A549 (cell line): Measurements from ENCODE around the gene SETD3. TPM values are rescaled to one million over a fixed set of nuclear protein-coding genes. Genes with fewer than 3 reads are reported as not detected.

Experiments
- ATAC-seq, 2 experiments: fragments of 200-7000 bp in 1 of 2; fragments of >200 bp in 1 of 2; cut with Nextera tagmentation in 1 of 2; cut with Tn5 transposase in 1 of 2; 3 replicates each; pipeline versions ENCODE4 v1.8.0 to v1.9.1; 2018 to 2020; ENCODE audit warnings: mild to moderate bottlenecking in 1 of 2, moderate library complexity in 1 of 2
- CTCF ChIA-PET: fragments of 300-600 bp; sonication (Branson Sonifier 250); formaldehyde crosslinking; extraction: SDS; loops from one replicate; lab custom pipeline; 2021; ENCODE audit warnings: antibody characterized with exemption, inconsistent platforms; lab: Yijun Ruan, JAX
- POLR2A ChIA-PET: fragments of 350-600 bp; formaldehyde crosslinking; extraction: SDS; loops from one replicate; lab custom pipeline; 2021; ENCODE audit warnings: antibody characterized with exemption, inconsistent platforms; lab: Yijun Ruan, JAX
- DNase-seq, 2 experiments: peaks; one replicate each; pipeline versions ENCODE4 v3.0.0 to v3.0.0-alpha.2; 2011 to 2016; ENCODE audit warnings: low read depth in 1 of 2, low spot score in 1 of 2
- FAIRE-seq: peaks from 2 replicates; lab custom pipeline; 2011; peaks lifted over from hg19 to GRCh38; lab: Jason Lieb, UNC
- H3K27ac ChIP-seq, 2 experiments: fragments of >200 bp; sonication (Bioruptor Twin); formaldehyde crosslinking; 3 replicates each; pipeline ENCODE4 v1.5.1; 2016 to 2017
- H3K4me1 ChIP-seq: fragments of >200 bp; sonication (Bioruptor Twin); formaldehyde crosslinking; 3 replicates; pipeline ENCODE4 v1.6.1; 2016
- H3K4me2 ChIP-seq: fragments of >200 bp; sonication (Bioruptor Twin); formaldehyde crosslinking; 3 replicates; pipeline ENCODE4 v1.6.1; 2016
- H3K4me3 ChIP-seq: fragments of >200 bp; sonication (Bioruptor Twin); formaldehyde crosslinking; 3 replicates; pipeline ENCODE4 v1.5.1; 2016
- H3K9me3 ChIP-seq: fragments of >200 bp; sonication (Bioruptor Twin); formaldehyde crosslinking; 3 replicates; pipeline ENCODE4 v1.6.1; 2016
- CHD2 ChIP-seq: fragments of 150-350 bp; IDR thresholded peaks from 2 replicates; pipeline ENCODE4 v1.6.1; 2014; ENCODE audit warnings: low read length; ENCODE audit not compliant: partially characterized antibody
- CTCF ChIP-seq: fragments of >200 bp; sonication (Bioruptor Twin); formaldehyde crosslinking; IDR thresholded peaks from 3 replicates; pipeline ENCODE4 v1.5.1; 2016
- EP300 ChIP-seq, 2 experiments: fragments of >200 bp; sonication (Bioruptor Twin); formaldehyde crosslinking; IDR thresholded peaks; 2 replicates in 1 of 2; 3 replicates in 1 of 2; pipeline ENCODE4 v1.6.1; 2016 to 2017
- FOSB ChIP-seq: fragments of 250-450 bp; sonication (Bioruptor Pico); IDR thresholded peaks from 2 replicates; pipeline ENCODE4 v1.5.0; 2020; ENCODE audit warnings: mild to moderate bottlenecking, moderate library complexity
- FOSL2 ChIP-seq, 2 experiments: fragments of 450-650 bp in 1 of 2; fragments of >200 bp in 1 of 2; sonication (Bioruptor Twin) in 1 of 2; formaldehyde crosslinking; IDR thresholded peaks; 2 replicates each; pipeline versions ENCODE4 v1.5.0 to v1.6.1; 2016 to 2020; ENCODE audit warnings: mild to moderate bottlenecking in 1 of 2, moderate library complexity in 1 of 2
- FOXS1 ChIP-seq: fragments of 250-450 bp; sonication (Bioruptor Pico); IDR thresholded peaks from 2 replicates; pipeline ENCODE4 v1.5.0; 2020; ENCODE audit warnings: mild to moderate bottlenecking, moderate library complexity
- HES2 ChIP-seq: fragments of >200 bp; sonication (Bioruptor Twin); formaldehyde crosslinking; IDR thresholded peaks from 2 replicates; pipeline ENCODE4 v1.6.1; 2016
- HOXB13 ChIP-seq: fragments of 250-450 bp; sonication (Bioruptor Pico); IDR thresholded peaks from 2 replicates; pipeline ENCODE4 v1.5.0; 2020; ENCODE audit warnings: low read depth, mild to moderate bottlenecking, moderate library complexity
- JUN ChIP-seq, 2 experiments: fragments of >200 bp; sonication (Bioruptor Twin); formaldehyde crosslinking; IDR thresholded peaks; 2 replicates in 1 of 2; 3 replicates in 1 of 2; pipeline ENCODE4 v1.6.1; 2016 to 2017
- JUNB ChIP-seq: fragments of >200 bp; sonication (Bioruptor Twin); formaldehyde crosslinking; IDR thresholded peaks from 2 replicates; pipeline ENCODE4 v1.6.1; 2016
- PHF8 ChIP-seq: fragments of 200-600 bp; sonication (generic); IDR thresholded peaks from 2 replicates; pipeline ENCODE4 v1.6.1; 2016; ENCODE audit warnings: low read depth, mild to moderate bottlenecking, antibody characterized with exemption, moderate library complexity, borderline replicate concordance
- POLR2AphosphoS2 ChIP-seq: conservative IDR thresholded peaks from 2 replicates; pipeline ENCODE4 v1.6.1; 2012; ENCODE audit warnings: low read length, improper control_type of control experiment, inconsistent platforms
- RAD21 ChIP-seq, 2 experiments: fragments of >200 bp in 1 of 2; sonication (Bioruptor Twin) in 1 of 2; formaldehyde crosslinking in 1 of 2; IDR thresholded peaks in 1 of 2; conservative IDR thresholded peaks in 1 of 2; 2 replicates in 1 of 2; 3 replicates in 1 of 2; pipeline ENCODE4 v1.6.1; 2012 to 2018; ENCODE audit warnings: inconsistent platforms in 1 of 2
- RARB ChIP-seq: fragments of 250-450 bp; sonication (Bioruptor Pico); IDR thresholded peaks from 2 replicates; pipeline ENCODE4 v1.8.0; 2021; ENCODE audit warnings: mild to moderate bottlenecking, moderate library complexity
- RFX5 ChIP-seq: fragments of 450-650 bp; IDR thresholded peaks from 2 replicates; pipeline ENCODE4 v1.7.1; 2014; ENCODE audit warnings: antibody characterized with exemption, mild to moderate bottlenecking, moderate library complexity
- RNF2 ChIP-seq: fragments of 200-600 bp; sonication (generic); IDR thresholded peaks from 2 replicates; pipeline ENCODE4 v1.6.1; 2016; ENCODE audit warnings: low read depth, mild to moderate bottlenecking, antibody characterized with exemption, moderate library complexity, borderline replicate concordance
- TFCP2L1 ChIP-seq: fragments of 250-450 bp; sonication (Bioruptor Pico); IDR thresholded peaks from 2 replicates; pipeline ENCODE4 v1.5.0; 2021; ENCODE audit warnings: mild to moderate bottlenecking
- ZFP36 ChIP-seq: fragments of 450-650 bp; IDR thresholded peaks from 2 replicates; pipeline ENCODE4 v1.6.1; 2014; ENCODE audit warnings: borderline replicate concordance; ENCODE audit not compliant: partially characterized antibody
- ZSCAN20 ChIP-seq: fragments of 250-450 bp; sonication (Bioruptor Pico); IDR thresholded peaks from 2 replicates; pipeline ENCODE4 v1.8.0; 2022; ENCODE audit warnings: mild to moderate bottlenecking, moderate library complexity
- WGBS: methylation state at CpG from one replicate; pipeline ENCODE4 v1.1.6; 2017; ENCODE audit errors: missing lambda C conversion rate; 5-methylcytosine and 5-hydroxymethylcytosine counted together
- polyA plus RNA-seq, 4 experiments: library from polyadenylated mRNA; depleted of rRNA in 3 of 4; stranded (reverse); fragments of >200 nt; fragmentation: RNase III in 1 of 4; extraction: RNeasy Plus Mini Kit Qiagen cat#74134 plus additional on column Dnase treatment in 1 of 4; gene quantifications; 2 replicates in 3 of 4; 3 replicates in 1 of 4; pipeline ENCODE4 v1.2.3, GENCODE V29; 2011 to 2017
- TF ChIP-seq, protein P1 (sequence below): fragments of 200-600 bp; sonication (generic); IDR thresholded peaks from 2 replicates; pipeline ENCODE4 v1.6.1; 2016; ENCODE audit warnings: antibody characterized with exemption, mild to moderate bottlenecking, moderate library complexity

Gene SETD3
- polyA plus RNA-seq, 2 of the 4 experiments (the other 2 are of a cell fraction), result 43.1 to 59.7 TPM

- H3K4me1 ChIP-seq, result peaks cover 4% of the 10 kb centered on the region; the same call in 2 of the 3 replicates
- H3K4me2 ChIP-seq, result no peak overlapping the region
- ChIA-PET CTCF (interaction anchor here (0.5 to 2.1 kb wide), 7 partner anchors 18 to 171 kb away, joined by 3 to 11 read pairs (median 5); no protein-coding TSS in a partner anchor), POLR2A (interaction anchor here (1.2 kb wide), 1 partner anchor 35 kb away, joined by 3 read pairs; the partner anchor contains the start of genes CCNK and SETD3)
- FAIRE-seq, result no peak
- DNase-seq, result no peak
- H3K9me3 ChIP-seq, result no peaks in the 10 kb centered on the region
- ATAC-seq, result no peak
- 93% methylated on average over 22 of the region's 24 CpGs for WGBS
- no peak for TF ChIP-seq ZFP36
- TF ChIP-seq TFCP2L1, result no peak
- no peak for TF ChIP-seq PHF8
- no peak for TF ChIP-seq FOSL2 (IDR thresholded peaks at IDR 0.05)
- TF ChIP-seq FOSL2 (CRISPR knock-in tag; IDR thresholded peaks at IDR 0.05), result no peak
- no peak for TF ChIP-seq RFX5
- TF ChIP-seq ZSCAN20 (CRISPR knock-in tag), result no peak
- TF ChIP-seq JUNB, result no peak
- no peak for TF ChIP-seq RARB (CRISPR knock-in tag)
- no peak for TF ChIP-seq EP300 (IDR thresholded peaks at IDR 0.05)
- no peak for TF ChIP-seq CTCF
- TF ChIP-seq RNF2, result no peak
- H3K27ac ChIP-seq, result no peak overlapping the region
- no peak overlapping the region for H3K4me3 ChIP-seq
These were observed 35.7 kb upstream of the SETD3 start for GRCh38 chr14:99516156-99516870.

DNA sequence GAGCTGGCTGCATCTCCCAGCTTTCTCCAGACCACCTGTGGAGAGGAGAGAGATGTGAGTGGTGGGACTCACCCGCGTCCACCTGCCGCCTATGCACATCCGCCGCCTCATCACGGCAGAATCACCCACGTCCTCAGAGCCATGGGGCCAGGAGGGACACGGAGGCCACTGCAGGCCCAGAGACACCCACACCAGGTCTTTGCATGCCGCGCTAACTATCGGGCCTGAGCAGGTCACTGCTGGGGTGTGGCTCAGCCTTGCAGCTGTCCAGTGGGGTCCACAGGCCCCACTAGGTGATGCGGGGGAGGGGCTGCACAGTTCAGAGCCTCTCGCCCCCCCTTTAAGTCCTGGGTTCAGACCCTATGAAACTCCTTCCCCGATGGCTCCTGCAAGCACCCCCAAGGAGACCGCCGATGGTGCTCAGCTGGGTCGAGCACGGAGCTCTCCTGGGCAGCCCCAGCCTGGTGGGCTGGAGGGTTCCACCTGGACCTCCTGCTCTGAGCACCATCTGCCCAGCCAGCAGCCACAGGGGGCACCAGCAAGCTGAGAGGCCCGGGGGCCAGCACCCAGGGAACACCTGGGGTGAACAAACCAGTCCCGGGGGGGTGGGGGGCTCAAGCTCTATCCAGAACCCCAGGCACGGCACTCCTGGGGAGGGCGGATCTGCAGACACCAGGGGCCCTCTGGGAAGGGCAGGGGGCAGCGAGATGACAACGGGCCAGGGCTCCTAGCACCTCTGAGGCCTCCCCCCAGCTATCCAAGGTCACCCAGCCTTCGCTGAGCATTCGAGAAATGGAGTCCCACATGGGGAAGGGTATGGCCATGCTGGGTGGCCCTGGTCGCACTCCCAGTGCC is 34.9 kb upstream of the SETD3 start:
- ChIA-PET POLR2A (interaction anchor here (1.2 kb wide), 1 partner anchor 35 kb away, joined by 3 read pairs; the partner anchor contains the start of genes CCNK and SETD3), CTCF (interaction anchor here (0.6 to 1.7 kb wide), 4 partner anchors 17 to 113 kb away, joined by 3 to 7 read pairs (median 3); no protein-coding TSS in a partner anchor)
- 91% methylated on average over 18 of the region's 27 CpGs for WGBS
- Histone ChIP-seq H3K4me2 (no peak overlapping the region), H3K4me1 (peaks cover 4% of the 10 kb centered on the region; the same call in 2 of the 3 replicates), H3K27ac (no peak overlapping the region), H3K4me3 (no peak overlapping the region)
- TF ChIP-seq ZFP36 (no peak), EP300 (IDR thresholded peaks at IDR 0.05) (no peak), FOSL2 (IDR thresholded peaks at IDR 0.05) (no peak), FOSL2 (CRISPR knock-in tag; IDR thresholded peaks at IDR 0.05) (no peak), HOXB13 (CRISPR knock-in tag) (no peak), JUNB (no peak), ZSCAN20 (CRISPR knock-in tag) (no peak), FOXS1 (CRISPR knock-in tag) (no peak), CHD2 (no peak), RAD21 (conservative IDR thresholded peaks at IDR 0.05 in 1 of 2, IDR thresholded peaks at IDR 0.05 in 1 of 2) (no peak), HES2 (no peak), POLR2AphosphoS2 (no peak), FOSB (no peak), JUN (IDR thresholded peaks at IDR 0.05) (no peak)
- TF ChIP-seq, protein P1, sequence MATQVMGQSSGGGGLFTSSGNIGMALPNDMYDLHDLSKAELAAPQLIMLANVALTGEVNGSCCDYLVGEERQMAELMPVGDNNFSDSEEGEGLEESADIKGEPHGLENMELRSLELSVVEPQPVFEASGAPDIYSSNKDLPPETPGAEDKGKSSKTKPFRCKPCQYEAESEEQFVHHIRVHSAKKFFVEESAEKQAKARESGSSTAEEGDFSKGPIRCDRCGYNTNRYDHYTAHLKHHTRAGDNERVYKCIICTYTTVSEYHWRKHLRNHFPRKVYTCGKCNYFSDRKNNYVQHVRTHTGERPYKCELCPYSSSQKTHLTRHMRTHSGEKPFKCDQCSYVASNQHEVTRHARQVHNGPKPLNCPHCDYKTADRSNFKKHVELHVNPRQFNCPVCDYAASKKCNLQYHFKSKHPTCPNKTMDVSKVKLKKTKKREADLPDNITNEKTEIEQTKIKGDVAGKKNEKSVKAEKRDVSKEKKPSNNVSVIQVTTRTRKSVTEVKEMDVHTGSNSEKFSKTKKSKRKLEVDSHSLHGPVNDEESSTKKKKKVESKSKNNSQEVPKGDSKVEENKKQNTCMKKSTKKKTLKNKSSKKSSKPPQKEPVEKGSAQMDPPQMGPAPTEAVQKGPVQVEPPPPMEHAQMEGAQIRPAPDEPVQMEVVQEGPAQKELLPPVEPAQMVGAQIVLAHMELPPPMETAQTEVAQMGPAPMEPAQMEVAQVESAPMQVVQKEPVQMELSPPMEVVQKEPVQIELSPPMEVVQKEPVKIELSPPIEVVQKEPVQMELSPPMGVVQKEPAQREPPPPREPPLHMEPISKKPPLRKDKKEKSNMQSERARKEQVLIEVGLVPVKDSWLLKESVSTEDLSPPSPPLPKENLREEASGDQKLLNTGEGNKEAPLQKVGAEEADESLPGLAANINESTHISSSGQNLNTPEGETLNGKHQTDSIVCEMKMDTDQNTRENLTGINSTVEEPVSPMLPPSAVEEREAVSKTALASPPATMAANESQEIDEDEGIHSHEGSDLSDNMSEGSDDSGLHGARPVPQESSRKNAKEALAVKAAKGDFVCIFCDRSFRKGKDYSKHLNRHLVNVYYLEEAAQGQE, result no peak
- TF ChIP-seq, all 56 proteins: peak for 0
- H3K9me3 ChIP-seq, result no peaks in the 10 kb centered on the region
- no peak for ATAC-seq
- no peak for FAIRE-seq
- no peak for DNase-seq
